Astrocyte (in vitro differentiated cells and primary cell): Measurements from ENCODE around the gene IGF2BP2. TPM values are rescaled to one million over a fixed set of nuclear protein-coding genes. Genes with fewer than 3 reads are reported as not detected.

Experiments used
- DNase-seq: peaks from one replicate; pipeline ENCODE4 v3.0.0-alpha.2; 2010; ENCODE audit warnings: low read depth
- FAIRE-seq: peaks from 2 replicates; lab custom pipeline; 2011; peaks lifted over from hg19 to GRCh38; lab: Jason Lieb, UNC
- H2AFZ ChIP-seq: 2 replicates; pipeline ENCODE4 v1.6.0; 2012; ENCODE audit warnings: low read depth, low read length, inconsistent platforms
- H3K27ac ChIP-seq: 2 replicates; pipeline ENCODE4 v1.5.1; 2011; ENCODE audit warnings: low read depth, low read length, inconsistent platforms
- H3K27me3 ChIP-seq: 2 replicates; pipeline ENCODE4 v1.6.0; 2011; ENCODE audit warnings: low read length, inconsistent platforms; ENCODE audit not compliant: insufficient read depth
- H3K36me3 ChIP-seq: 2 replicates; pipeline ENCODE4 v1.5.1; 2011; ENCODE audit warnings: low read length, inconsistent platforms; ENCODE audit not compliant: insufficient read depth
- H3K4me1 ChIP-seq: 2 replicates; pipeline ENCODE4 v1.5.1; 2011; ENCODE audit warnings: low read length, inconsistent platforms; ENCODE audit not compliant: insufficient read depth
- H3K4me2 ChIP-seq: 2 replicates; pipeline ENCODE4 v1.6.0; 2012; ENCODE audit warnings: low read length, inconsistent platforms
- H3K4me3 ChIP-seq: 2 replicates; pipeline ENCODE4 v1.5.1; 2011; ENCODE audit warnings: low read depth, mild to moderate bottlenecking, low read length, inconsistent platforms; ENCODE audit not compliant: insufficient read depth
- H3K79me2 ChIP-seq: 2 replicates; pipeline ENCODE4 v1.6.0; 2012; ENCODE audit warnings: mild to moderate bottlenecking, low read length, inconsistent platforms; ENCODE audit not compliant: insufficient read depth
- H3K9ac ChIP-seq: 2 replicates; pipeline ENCODE4 v1.6.0; 2012; ENCODE audit warnings: mild to moderate bottlenecking, low read length, inconsistent platforms
- H3K9me3 ChIP-seq: 2 replicates; pipeline ENCODE4 v1.5.1; 2012; ENCODE audit warnings: low read depth, mild to moderate bottlenecking, low read length, inconsistent platforms; ENCODE audit not compliant: insufficient read depth
- H4K20me1 ChIP-seq: 2 replicates; pipeline ENCODE4 v1.6.0; 2012; ENCODE audit warnings: low read length, inconsistent platforms; ENCODE audit not compliant: insufficient read depth
- H3K27ac Mint-ChIP-seq: one replicate; pipeline ENCODE4 v1.8.0; 2021; ENCODE audit warnings: mild to moderate bottlenecking, mixed read lengths; ENCODE audit not compliant: unreplicated experiment
- H3K27me3 Mint-ChIP-seq: one replicate; pipeline ENCODE4 v1.8.0; 2021; ENCODE audit warnings: low read depth, mixed read lengths; ENCODE audit not compliant: unreplicated experiment
- H3K36me3 Mint-ChIP-seq: one replicate; pipeline ENCODE4 v1.8.0; 2021; ENCODE audit warnings: low read depth, mixed read lengths; ENCODE audit not compliant: unreplicated experiment
- H3K4me1 Mint-ChIP-seq: one replicate; pipeline ENCODE4 v1.8.0; 2021; ENCODE audit warnings: low read depth, mixed read lengths; ENCODE audit not compliant: unreplicated experiment
- H3K4me3 Mint-ChIP-seq: one replicate; pipeline ENCODE4 v1.8.0; 2021; ENCODE audit warnings: mild to moderate bottlenecking, moderate library complexity, mixed read lengths; ENCODE audit not compliant: unreplicated experiment
- H3K9me3 Mint-ChIP-seq: one replicate; pipeline ENCODE4 v1.8.0; 2021; ENCODE audit warnings: mild to moderate bottlenecking, mixed read lengths; ENCODE audit not compliant: unreplicated experiment
- EZH2 ChIP-seq: IDR thresholded peaks from 2 replicates; pipeline ENCODE4 v1.6.1; 2012; ENCODE audit warnings: mild to moderate bottlenecking, low read length, inconsistent platforms; ENCODE audit not compliant: insufficient read depth
- total RNA-seq: library from RNA; stranded (reverse); gene quantifications from 2 replicates; pipeline ENCODE4 v1.2.1, GENCODE V29; 2021
- TF ChIP-seq, protein P1 (sequence below): IDR thresholded peaks from 2 replicates; pipeline ENCODE4 v1.5.1; 2011; ENCODE audit warnings: low read depth, mild to moderate bottlenecking, inconsistent platforms, low read length, moderate library complexity; ENCODE audit not compliant: insufficient read depth

The IGF2BP2 gene
- total RNA-seq, 1 donor from 2014 or later = 162 TPM

DNA sequence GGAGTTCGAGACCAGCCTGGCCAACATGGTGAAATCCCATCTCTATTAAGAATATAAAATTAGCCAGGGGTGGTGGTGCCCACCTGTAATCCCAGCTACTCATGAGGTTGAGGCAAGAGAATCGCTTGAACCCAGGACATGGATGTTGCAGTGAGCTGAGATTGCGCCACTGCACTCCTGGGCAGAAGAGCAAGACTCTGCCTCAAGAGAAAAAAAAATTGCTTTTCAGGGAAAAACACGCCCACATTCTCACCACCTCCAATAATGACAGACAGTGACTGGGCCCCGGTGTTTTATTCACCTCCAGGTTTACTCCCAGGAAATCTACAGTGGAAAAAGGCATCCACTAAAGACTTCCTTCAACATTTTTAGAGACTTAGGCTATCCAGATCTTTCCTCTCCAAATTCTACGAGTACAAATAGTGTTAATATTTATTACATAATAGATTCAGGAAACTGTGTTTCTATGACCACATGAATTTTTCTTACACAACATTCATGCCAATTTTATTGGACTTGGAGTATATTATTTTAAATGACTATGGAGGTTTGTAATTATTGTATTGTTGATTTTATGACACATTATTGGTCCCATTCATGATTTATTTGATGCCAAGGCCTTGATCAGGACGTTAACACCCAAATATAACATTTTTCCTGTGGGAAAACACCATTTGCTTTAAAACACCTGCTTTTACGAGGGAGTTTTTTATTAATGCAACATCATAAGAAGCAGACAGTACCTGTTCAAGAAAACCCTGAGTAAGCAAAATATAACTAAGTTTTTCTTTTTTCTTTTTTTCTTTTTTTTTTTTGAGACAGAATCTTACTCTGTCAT lies 26.6 kb downstream of the IGF2BP2 start:
- Mint-ChIP-seq H3K9me3 (no peaks in the 10 kb centered on the region), H3K36me3 (peaks cover 13% of the 10 kb centered on the region), H3K27ac (peak overlapping the region; percentile 26), H3K4me1 (peaks cover 40% of the 10 kb centered on the region), H3K27me3 (no peaks in the 10 kb centered on the region), H3K4me3 (peak overlapping the region; percentile 54)
- Histone ChIP-seq H3K27me3 (no peaks in the 10 kb centered on the region), H3K9me3 (no peaks in the 10 kb centered on the region), H3K36me3 (no peaks in the 10 kb centered on the region), H3K27ac (no peak overlapping the region), H3K4me2 (no peak overlapping the region), H3K9ac (no peak overlapping the region), H4K20me1 (peaks cover 90% of the 10 kb centered on the region), H3K4me1 (peaks cover 8% of the 10 kb centered on the region), H3K79me2 (peaks cover 95% of the 10 kb centered on the region), H2AFZ (no peak overlapping the region), H3K4me3 (no peak overlapping the region)
- no peak for DNase-seq
- no peak for TF ChIP-seq EZH2
- TF ChIP-seq, protein P1, sequence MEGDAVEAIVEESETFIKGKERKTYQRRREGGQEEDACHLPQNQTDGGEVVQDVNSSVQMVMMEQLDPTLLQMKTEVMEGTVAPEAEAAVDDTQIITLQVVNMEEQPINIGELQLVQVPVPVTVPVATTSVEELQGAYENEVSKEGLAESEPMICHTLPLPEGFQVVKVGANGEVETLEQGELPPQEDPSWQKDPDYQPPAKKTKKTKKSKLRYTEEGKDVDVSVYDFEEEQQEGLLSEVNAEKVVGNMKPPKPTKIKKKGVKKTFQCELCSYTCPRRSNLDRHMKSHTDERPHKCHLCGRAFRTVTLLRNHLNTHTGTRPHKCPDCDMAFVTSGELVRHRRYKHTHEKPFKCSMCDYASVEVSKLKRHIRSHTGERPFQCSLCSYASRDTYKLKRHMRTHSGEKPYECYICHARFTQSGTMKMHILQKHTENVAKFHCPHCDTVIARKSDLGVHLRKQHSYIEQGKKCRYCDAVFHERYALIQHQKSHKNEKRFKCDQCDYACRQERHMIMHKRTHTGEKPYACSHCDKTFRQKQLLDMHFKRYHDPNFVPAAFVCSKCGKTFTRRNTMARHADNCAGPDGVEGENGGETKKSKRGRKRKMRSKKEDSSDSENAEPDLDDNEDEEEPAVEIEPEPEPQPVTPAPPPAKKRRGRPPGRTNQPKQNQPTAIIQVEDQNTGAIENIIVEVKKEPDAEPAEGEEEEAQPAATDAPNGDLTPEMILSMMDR = no peak
- FAIRE-seq = no peak

DNA sequence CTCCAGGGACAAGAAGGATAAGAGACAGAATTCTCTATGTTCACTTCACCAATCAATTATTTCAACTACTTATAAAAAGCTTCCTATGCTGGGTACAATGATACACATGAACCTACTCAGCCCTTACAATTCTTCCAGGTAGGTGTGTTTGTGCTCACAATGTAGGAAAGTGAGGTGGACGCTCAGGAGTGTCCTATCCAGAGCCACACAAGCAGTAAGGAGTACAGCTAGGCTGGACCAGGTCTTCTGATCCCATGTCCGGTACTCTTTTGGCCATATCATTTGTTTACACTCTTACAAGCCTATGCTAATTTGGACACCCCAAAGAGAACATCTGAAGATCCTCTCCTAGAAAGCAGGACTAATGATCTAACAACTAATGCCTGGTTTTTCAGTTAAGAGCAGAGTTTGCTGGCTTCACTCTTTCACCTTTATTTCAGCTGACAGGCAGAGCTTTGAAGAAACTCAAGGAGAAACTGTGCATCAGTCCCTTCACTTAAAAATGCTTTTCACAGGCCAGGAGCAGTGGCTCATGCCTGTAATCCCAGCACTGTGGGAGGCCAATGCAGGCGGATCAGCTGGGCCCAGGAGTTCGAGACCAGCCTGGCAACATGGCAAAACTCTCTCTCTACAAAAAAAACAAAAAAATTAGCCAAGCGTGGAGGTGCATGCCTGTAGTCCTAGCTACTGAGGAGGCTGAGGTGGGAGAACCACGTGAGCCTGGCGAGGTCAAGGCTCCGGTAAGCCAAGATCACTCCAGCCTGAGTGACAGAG lies 27.5 kb downstream of the IGF2BP2 start:
- Histone ChIP-seq H3K4me1 (peaks cover 8% of the 10 kb centered on the region), H3K36me3 (no peaks in the 10 kb centered on the region), H3K27ac (peak overlapping the region; percentile 64), H3K4me2 (peak overlapping the region; percentile 32), H3K4me3 (no peak overlapping the region), H3K79me2 (peaks cover 94% of the 10 kb centered on the region), H3K27me3 (no peaks in the 10 kb centered on the region), H3K9me3 (no peaks in the 10 kb centered on the region), H4K20me1 (peaks cover 89% of the 10 kb centered on the region), H3K9ac (peak overlapping the region; percentile 53), H2AFZ (no peak overlapping the region)
- H3K27me3 Mint-ChIP-seq = no peaks in the 10 kb centered on the region
- TF ChIP-seq, protein P1 = no peak
- no peak for TF ChIP-seq EZH2
- H3K36me3 Mint-ChIP-seq = peaks cover 12% of the 10 kb centered on the region
- DNase-seq (no peak), FAIRE-seq (no peak)
- H3K4me3 Mint-ChIP-seq = no peak overlapping the region
- peaks cover 44% of the 10 kb centered on the region for H3K4me1 Mint-ChIP-seq
- no peaks in the 10 kb centered on the region for H3K9me3 Mint-ChIP-seq
- peak overlapping the region; percentile 59 for H3K27ac Mint-ChIP-seq
